ENCODE results near the gene BHLHE40. TPM values are rescaled to one million over a fixed set of nuclear protein-coding genes. Genes with fewer than 3 reads are reported as not detected.

BHLHE40 gene
- total and polyA plus RNA-seq, 2 donors (not counting 3 experiments of a cell fraction or from before 2014, with no cell fraction given): 40.3 to 57.9 TPM

DNA sequence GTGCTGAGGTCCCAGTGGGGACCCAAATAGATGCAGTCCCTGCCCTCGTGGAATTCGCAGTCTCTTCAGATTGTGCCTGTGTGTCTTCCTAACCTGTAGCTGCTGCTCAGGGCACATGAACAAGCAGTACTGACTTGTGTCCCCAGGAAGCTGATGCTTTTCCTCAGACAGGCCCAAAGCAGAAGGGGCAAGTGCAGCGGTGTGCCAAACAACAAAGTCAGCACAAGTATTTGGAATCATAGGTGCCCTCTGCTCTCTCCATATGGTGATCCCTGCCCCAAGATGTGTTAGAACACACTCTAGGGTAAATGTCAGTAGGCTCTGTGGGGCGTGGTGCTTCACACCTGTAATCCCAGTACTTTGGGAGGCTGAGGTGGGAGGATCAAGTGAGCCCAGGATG, 21.9 kb downstream of the BHLHE40 start:
- H4K20me1 ChIP-seq (replicated peaks; ENCODE audit: control insufficient read depth, extremely low read depth, insufficient read depth, low read length): no peaks in the 10 kb centered on the region
- no peaks in the 10 kb centered on the region for H3K9me3 ChIP-seq (replicated peaks; ENCODE audit: control insufficient read depth, insufficient read depth, low read length)
- H3K79me2 ChIP-seq (ENCODE audit: control insufficient read depth, insufficient read depth, low read length): no peaks in the 10 kb centered on the region
- H3K27ac ChIP-seq (ENCODE audit: insufficient read depth, low read depth, low read length): no peak overlapping the region
- dilution Hi-C loops (cut with MboI; ENCODE audit: extremely low pct_ligation_motif_present, low sequenced_read_pairs) (no loop called here), intact Hi-C loops (cut with micrococcal nuclease) (no loop called here)
- DNase-seq (ENCODE audit: low read depth, low spot score) (no peak), FAIRE-seq (no peak)
- no peak overlapping the region for H3K4me3 ChIP-seq (replicated peaks in 1 of 3; ENCODE audit: insufficient read depth in 1 of 3, low read depth in 1 of 3, low read length in 3 of 3)
- no peak overlapping the region for H3K9ac ChIP-seq (replicated peaks; ENCODE audit: extremely low read depth, insufficient read depth, low read length)
- no peaks in the 10 kb centered on the region for H3K4me1 ChIP-seq (ENCODE audit: control insufficient read depth, extremely low read depth, insufficient read depth, low read length)
- H3K36me3 ChIP-seq (ENCODE audit: control insufficient read depth in 2 of 2, extremely low read depth in 1 of 2, insufficient read depth in 2 of 2, low read length in 2 of 2): no peaks in the 10 kb centered on the region
- BruUV-seq (replicated peaks): no TSS peak
- H2AFZ ChIP-seq (ENCODE audit: low read depth, low read length): no peak overlapping the region
- H3K4me2 ChIP-seq (ENCODE audit: insufficient read depth, low read length): no peak overlapping the region
- TF ChIP-seq, protein P1, sequence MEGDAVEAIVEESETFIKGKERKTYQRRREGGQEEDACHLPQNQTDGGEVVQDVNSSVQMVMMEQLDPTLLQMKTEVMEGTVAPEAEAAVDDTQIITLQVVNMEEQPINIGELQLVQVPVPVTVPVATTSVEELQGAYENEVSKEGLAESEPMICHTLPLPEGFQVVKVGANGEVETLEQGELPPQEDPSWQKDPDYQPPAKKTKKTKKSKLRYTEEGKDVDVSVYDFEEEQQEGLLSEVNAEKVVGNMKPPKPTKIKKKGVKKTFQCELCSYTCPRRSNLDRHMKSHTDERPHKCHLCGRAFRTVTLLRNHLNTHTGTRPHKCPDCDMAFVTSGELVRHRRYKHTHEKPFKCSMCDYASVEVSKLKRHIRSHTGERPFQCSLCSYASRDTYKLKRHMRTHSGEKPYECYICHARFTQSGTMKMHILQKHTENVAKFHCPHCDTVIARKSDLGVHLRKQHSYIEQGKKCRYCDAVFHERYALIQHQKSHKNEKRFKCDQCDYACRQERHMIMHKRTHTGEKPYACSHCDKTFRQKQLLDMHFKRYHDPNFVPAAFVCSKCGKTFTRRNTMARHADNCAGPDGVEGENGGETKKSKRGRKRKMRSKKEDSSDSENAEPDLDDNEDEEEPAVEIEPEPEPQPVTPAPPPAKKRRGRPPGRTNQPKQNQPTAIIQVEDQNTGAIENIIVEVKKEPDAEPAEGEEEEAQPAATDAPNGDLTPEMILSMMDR (IDR thresholded peaks at IDR 0.05; ENCODE audit: extremely low read depth in 1 of 2, insufficient read depth in 1 of 2, low read depth in 1 of 2, low read length in 2 of 2): no peak
- TF ChIP-seq JUN (IDR thresholded peaks at IDR 0.05; ENCODE audit: borderline replicate concordance, insufficient read depth, insufficient read length, low read depth): no peak
- TF ChIP-seq, protein P2, sequence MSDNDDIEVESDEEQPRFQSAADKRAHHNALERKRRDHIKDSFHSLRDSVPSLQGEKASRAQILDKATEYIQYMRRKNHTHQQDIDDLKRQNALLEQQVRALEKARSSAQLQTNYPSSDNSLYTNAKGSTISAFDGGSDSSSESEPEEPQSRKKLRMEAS (IDR thresholded peaks at IDR 0.05; ENCODE audit: insufficient read depth, insufficient read length): no peak
- TF ChIP-seq POLR2AphosphoS5 (IDR thresholded peaks at IDR 0.05; ENCODE audit: insufficient read depth, low read depth, low read length): no peak
- TF ChIP-seq GATA2 (IDR thresholded peaks at IDR 0.05; ENCODE audit: insufficient read depth, insufficient read length, low read depth, low read length): no peak
- no peak for TF ChIP-seq POLR2A (IDR thresholded peaks at IDR 0.05; ENCODE audit: low read depth, low read length)
- TF ChIP-seq FOS (IDR thresholded peaks at IDR 0.05; ENCODE audit: borderline replicate concordance, insufficient read depth, low read length): no peak
- TF ChIP-seq EZH2 (IDR thresholded peaks at IDR 0.05; ENCODE audit: borderline replicate concordance, low read depth, low read length, severe bottlenecking): no peak
- no peaks in the 10 kb centered on the region for H3K9me1 ChIP-seq (replicated peaks; ENCODE audit: control insufficient read depth, extremely low read depth, insufficient read depth, low read length)
- POLR2A ChIA-PET: no interaction called here
- H3K27me3 ChIP-seq (ENCODE audit: control insufficient read depth in 2 of 2, insufficient read depth in 2 of 2, low read length in 2 of 2): no peaks in the 10 kb centered on the region
- CTCF ChIA-PET: interaction anchor here (1.4 kb wide), 1 partner anchor 17 kb away, joined by 3 read pairs; no protein-coding TSS in a partner anchor
